ENCODE results near the gene ARHGAP32. TPM values are rescaled to one million over a fixed set of nuclear protein-coding genes. Genes with fewer than 3 reads are reported as not detected.

The ARHGAP32 gene
- total RNA-seq (2022) = 62.6 and 71.3 TPM in 2 replicates
- Bru-seq, nascent RNA = percentile 95 among the genes with signal in this experiment
- percentile 81 among the genes with signal in this experiment for BruChase-seq, experiment 1, labeled RNA remaining after a 6-hour chase
- BruChase-seq, experiment 2, labeled RNA remaining after a 2-hour chase = percentile 87 among the genes with signal in this experiment
- long read RNA-seq, full-length matches to known transcripts = 3 of 31 reads
- long read RNA-seq, partial matches to known transcripts = 8 of 31 reads
- long read RNA-seq, other reads (novel, unspliced or antisense) = 20 of 31 reads

- ChIA-PET CTCF (interaction anchor here (0.6 to 1.0 kb wide), 3 partner anchors 140 to 185 kb away, joined by 3 to 4 read pairs (median 3); no protein-coding TSS in a partner anchor), POLR2A (interaction anchor here (0.7 to 6.8 kb wide), 11 partner anchors 16 to 87 kb away, joined by 3 to 103 read pairs (median 4); no protein-coding TSS in a partner anchor)
- Mint-ChIP-seq H3K27ac (ENCODE audit: low read depth, unreplicated experiment) (no peak within 1 kb of the TSS), H3K4me3 (ENCODE audit: unreplicated experiment) (no peak within 1 kb of the TSS), H3K36me3 (ENCODE audit: insufficient read depth, unreplicated experiment) (no peaks in the 10 kb centered on the region), H3K27me3 (ENCODE audit: insufficient read depth, unreplicated experiment) (no peaks in the 10 kb centered on the region), H3K9me3 (ENCODE audit: unreplicated experiment) (no peaks in the 10 kb centered on the region), H3K4me1 (ENCODE audit: insufficient read depth, unreplicated experiment) (peaks cover 12% of the 10 kb centered on the region)
- no TSS peak for BruUV-seq (replicated peaks)
- TF ChIP-seq, protein P1, sequence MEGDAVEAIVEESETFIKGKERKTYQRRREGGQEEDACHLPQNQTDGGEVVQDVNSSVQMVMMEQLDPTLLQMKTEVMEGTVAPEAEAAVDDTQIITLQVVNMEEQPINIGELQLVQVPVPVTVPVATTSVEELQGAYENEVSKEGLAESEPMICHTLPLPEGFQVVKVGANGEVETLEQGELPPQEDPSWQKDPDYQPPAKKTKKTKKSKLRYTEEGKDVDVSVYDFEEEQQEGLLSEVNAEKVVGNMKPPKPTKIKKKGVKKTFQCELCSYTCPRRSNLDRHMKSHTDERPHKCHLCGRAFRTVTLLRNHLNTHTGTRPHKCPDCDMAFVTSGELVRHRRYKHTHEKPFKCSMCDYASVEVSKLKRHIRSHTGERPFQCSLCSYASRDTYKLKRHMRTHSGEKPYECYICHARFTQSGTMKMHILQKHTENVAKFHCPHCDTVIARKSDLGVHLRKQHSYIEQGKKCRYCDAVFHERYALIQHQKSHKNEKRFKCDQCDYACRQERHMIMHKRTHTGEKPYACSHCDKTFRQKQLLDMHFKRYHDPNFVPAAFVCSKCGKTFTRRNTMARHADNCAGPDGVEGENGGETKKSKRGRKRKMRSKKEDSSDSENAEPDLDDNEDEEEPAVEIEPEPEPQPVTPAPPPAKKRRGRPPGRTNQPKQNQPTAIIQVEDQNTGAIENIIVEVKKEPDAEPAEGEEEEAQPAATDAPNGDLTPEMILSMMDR (IDR thresholded peaks at IDR 0.05; ENCODE audit: unreplicated experiment) = no peak
- intact Hi-C loops (cut with micrococcal nuclease) = loop anchor here (5.0 kb wide), 1 partner anchor 85 kb away; no protein-coding TSS in a partner anchor
- peak; percentile 51 for DNase-seq (ENCODE audit: unreplicated experiment)
These were observed at the start of gene ARHGAP32 for GRCh38 chr11:129192150-129192549. ARHGAP32 (minus strand) TSS chr11:129192325; CDS start chr11:129192198, 127 bp downstream.

DNA sequence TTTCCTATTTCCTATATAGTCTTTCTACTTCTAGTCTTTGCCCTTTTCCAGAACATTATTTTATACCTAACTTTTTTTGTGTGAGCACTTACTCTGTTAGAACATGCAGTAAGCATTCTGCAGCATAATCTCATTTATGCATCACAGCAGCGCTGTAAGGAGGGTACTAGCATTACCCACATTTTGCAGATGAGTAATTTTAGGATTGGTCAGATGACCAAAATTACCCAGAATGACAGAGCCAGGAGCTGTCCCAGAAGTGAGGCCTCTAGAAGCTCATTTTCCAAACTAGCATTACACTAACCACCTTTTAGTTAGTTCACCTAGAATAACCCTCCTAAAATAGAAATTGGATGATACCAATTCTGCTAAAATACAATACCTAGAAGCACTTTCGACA, 47.1 kb upstream of the ARHGAP32 start:
- H3K9me3 Mint-ChIP-seq (ENCODE audit: unreplicated experiment) = peaks cover 11% of the 10 kb centered on the region
- no peak overlapping the region for H3K4me3 Mint-ChIP-seq (ENCODE audit: unreplicated experiment)
- no peaks in the 10 kb centered on the region for H3K27me3 Mint-ChIP-seq (ENCODE audit: insufficient read depth, unreplicated experiment)
- ChIA-PET POLR2A (no interaction called here), CTCF (no interaction called here)
- peaks cover 11% of the 10 kb centered on the region for H3K4me1 Mint-ChIP-seq (ENCODE audit: insufficient read depth, unreplicated experiment)
- BruUV-seq (replicated peaks) = no TSS peak
- peaks cover 15% of the 10 kb centered on the region for H3K36me3 Mint-ChIP-seq (ENCODE audit: insufficient read depth, unreplicated experiment)
- intact Hi-C loops (cut with micrococcal nuclease) = no loop called here
- DNase-seq (ENCODE audit: unreplicated experiment) = no peak
- no peak overlapping the region for H3K27ac Mint-ChIP-seq (ENCODE audit: low read depth, unreplicated experiment)
- TF ChIP-seq, protein P1 (IDR thresholded peaks at IDR 0.05; ENCODE audit: unreplicated experiment) = no peak

- H3K4me1 Mint-ChIP-seq (ENCODE audit: insufficient read depth, unreplicated experiment) = peaks cover 3% of the 10 kb centered on the region
- H3K36me3 Mint-ChIP-seq (ENCODE audit: insufficient read depth, unreplicated experiment) = peaks cover 15% of the 10 kb centered on the region
- H3K4me3 Mint-ChIP-seq (ENCODE audit: unreplicated experiment) = no peak overlapping the region
- H3K9me3 Mint-ChIP-seq (ENCODE audit: unreplicated experiment) = peaks cover 5% of the 10 kb centered on the region
- TF ChIP-seq, protein P1 (IDR thresholded peaks at IDR 0.05; ENCODE audit: unreplicated experiment) = no peak
- CTCF ChIA-PET = no interaction called here
- no peak overlapping the region for H3K27ac Mint-ChIP-seq (ENCODE audit: low read depth, unreplicated experiment)
- BruUV-seq (replicated peaks) = no TSS peak
- no peak for DNase-seq (ENCODE audit: unreplicated experiment)
- POLR2A ChIA-PET = no interaction called here
- no peaks in the 10 kb centered on the region for H3K27me3 Mint-ChIP-seq (ENCODE audit: insufficient read depth, unreplicated experiment)
- intact Hi-C loops (cut with micrococcal nuclease) = no loop called here
These were observed 45.9 kb upstream of the ARHGAP32 start for GRCh38 chr11:129237880-129238638.

DNA sequence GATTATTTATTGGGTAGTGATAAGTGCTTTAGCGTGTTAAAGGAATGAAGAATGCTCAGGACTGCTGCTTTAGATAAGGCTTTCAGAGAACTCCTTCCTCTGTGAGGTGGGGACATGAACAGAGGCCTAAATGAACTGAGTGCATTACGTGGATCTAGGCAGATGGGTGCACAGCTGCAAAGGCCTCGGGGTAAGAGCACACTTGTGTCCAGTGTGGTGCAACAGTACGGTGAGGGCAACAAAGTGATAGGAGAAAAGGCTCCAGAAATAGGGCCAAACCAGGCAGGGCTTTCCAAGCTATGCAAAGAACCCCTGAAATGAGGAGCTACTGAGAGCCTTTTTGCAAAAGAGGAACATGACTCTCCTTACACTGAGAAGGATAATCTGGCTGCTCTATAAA, 45.3 kb upstream of the ARHGAP32 start:
- H3K4me1 Mint-ChIP-seq (ENCODE audit: insufficient read depth, unreplicated experiment) = no peaks in the 10 kb centered on the region
- TF ChIP-seq, protein P1 (IDR thresholded peaks at IDR 0.05; ENCODE audit: unreplicated experiment) = no peak
- POLR2A ChIA-PET = interaction anchor here (0.8 kb wide), 1 partner anchor 9 kb away, joined by 3 read pairs; no protein-coding TSS in a partner anchor
- no peak overlapping the region for H3K27ac Mint-ChIP-seq (ENCODE audit: low read depth, unreplicated experiment)
- intact Hi-C loops (cut with micrococcal nuclease) = no loop called here
- H3K27me3 Mint-ChIP-seq (ENCODE audit: insufficient read depth, unreplicated experiment) = no peaks in the 10 kb centered on the region
- H3K9me3 Mint-ChIP-seq (ENCODE audit: unreplicated experiment) = no peaks in the 10 kb centered on the region
- peaks cover 15% of the 10 kb centered on the region for H3K36me3 Mint-ChIP-seq (ENCODE audit: insufficient read depth, unreplicated experiment)
- BruUV-seq (replicated peaks) = no TSS peak
- H3K4me3 Mint-ChIP-seq (ENCODE audit: unreplicated experiment) = no peak overlapping the region
- CTCF ChIA-PET = interaction anchor here (0.5 to 0.6 kb wide), 2 partner anchors 65 to 89 kb away, joined by 3 read pairs; no protein-coding TSS in a partner anchor
- DNase-seq (ENCODE audit: unreplicated experiment) = no peak
